Panc1 (cell line): ENCODE data around the gene SEMA3B. TPM values are rescaled to one million over a fixed set of nuclear protein-coding genes. Genes with fewer than 3 reads are reported as not detected.

ENCODE experiments used
- ATAC-seq: fragments of 200-7000 bp; cut with Tn5 transposase; 2 replicates; pipeline ENCODE4 v1.9.1; 2020; ENCODE audit warnings: mild to moderate bottlenecking, moderate library complexity
- BruUV-seq: library from RNA; stranded (reverse); fragments of 400-500 nt; replicated peaks from 2 replicates; lab custom pipeline; 2021; lab: Mats Ljungman, UMichigan
- CTCF ChIA-PET: fragments of 300-600 bp; sonication (Branson Sonifier 250); formaldehyde crosslinking; loops from one replicate; lab custom pipeline; 2022; ENCODE audit warnings: antibody characterized with exemption; lab: Charles Lee
- POLR2A ChIA-PET: fragments of 300-600 bp; sonication (Branson Sonifier 250); formaldehyde crosslinking; loops from one replicate; lab custom pipeline; 2022; ENCODE audit warnings: antibody characterized with exemption; lab: Charles Lee
- DNase-seq: peaks from one replicate; pipeline ENCODE4 v3.0.0-alpha.2; 2010; ENCODE audit warnings: low read depth, low spot score
- H3K27ac ChIP-seq: 2 replicates; pipeline ENCODE4 v1.5.1; 2011; ENCODE audit warnings: mild to moderate bottlenecking, low read length, inconsistent platforms
- H3K27me3 ChIP-seq: fragments of 200-500 bp; sonication (Bioruptor generic); 2 replicates; pipeline ENCODE4 v1.6.0; 2014; ENCODE audit warnings: low read length, inconsistent platforms; ENCODE audit not compliant: control insufficient read depth, insufficient read depth
- H3K36me3 ChIP-seq: fragments of 200-500 bp; sonication (Bioruptor generic); 2 replicates; pipeline ENCODE4 v1.5.1; 2014; ENCODE audit warnings: inconsistent platforms, mild to moderate bottlenecking, low read length, moderate library complexity; ENCODE audit not compliant: control insufficient read depth, insufficient read depth
- H3K4me1 ChIP-seq: 2 replicates; pipeline ENCODE4 v1.5.1; 2011; ENCODE audit warnings: inconsistent platforms, mild to moderate bottlenecking, low read length, moderate library complexity; ENCODE audit not compliant: control insufficient read depth, insufficient read depth
- H3K4me3 ChIP-seq, 2 experiments: 2 replicates each; pipeline ENCODE4 v1.5.1; 2011 to 2012; ENCODE audit warnings: low read depth in 2 of 2, low read length in 2 of 2, mild to moderate bottlenecking in 2 of 2, inconsistent platforms in 1 of 2, moderate library complexity in 1 of 2
- H3K9me3 ChIP-seq: fragments of 200-500 bp; sonication (Bioruptor generic); 2 replicates; pipeline ENCODE4 v1.5.1; 2014; ENCODE audit warnings: low read depth, mild to moderate bottlenecking, inconsistent platforms, low read length, moderate library complexity; ENCODE audit not compliant: control insufficient read depth, insufficient read depth
- CTCF ChIP-seq: fragments of 450-650 bp; IDR thresholded peaks from 2 replicates; pipeline ENCODE4 v1.5.1; 2017; ENCODE audit warnings: mild to moderate bottlenecking
- POLR2AphosphoS5 ChIP-seq: IDR thresholded peaks from 2 replicates; pipeline ENCODE4 v1.6.1; 2012; ENCODE audit warnings: mild to moderate bottlenecking, low read depth, low read length, moderate library complexity
- REST ChIP-seq, 2 experiments: IDR thresholded peaks; 2 replicates each; pipeline ENCODE4 v1.6.1; 2011 to 2012; ENCODE audit warnings: low read depth in 2 of 2, control low read depth in 1 of 2, low read length in 1 of 2, mild to moderate bottlenecking in 1 of 2, moderate library complexity in 1 of 2; ENCODE audit not compliant: insufficient read depth in 1 of 2
- SIN3A ChIP-seq: IDR thresholded peaks from 2 replicates; pipeline ENCODE4 v1.6.1; 2012; ENCODE audit warnings: low read depth, mild to moderate bottlenecking, low read length, moderate library complexity, borderline replicate concordance; ENCODE audit not compliant: insufficient read depth
- TCF7L2 ChIP-seq: IDR thresholded peaks from 2 replicates; pipeline ENCODE4 v1.6.1; 2011; ENCODE audit warnings: mild to moderate bottlenecking, low read depth, low read length, inconsistent platforms
- in situ Hi-C: cut with HindIII; loops from 2 replicates; pipeline ENCODE4 v1.10.0; 2016; ENCODE audit warnings: low sequenced_read_pairs, low pct_unique_long_range_greater_than_20kb
- intact Hi-C: fragments of 100-400 bp; cut with micrococcal nuclease; formaldehyde crosslinking; loops from one replicate; pipeline ENCODE4 v1.10.0; 2022; ENCODE audit not compliant: unreplicated experiment
- total RNA-seq: library from RNA; stranded (reverse); gene quantifications from one replicate; pipeline ENCODE4 v1.2.1, GENCODE V29; 2021; ENCODE audit not compliant: unreplicated experiment

The SEMA3B gene
- total RNA-seq, 1 experiment from 2014 or later: 1.4 TPM

- ChIA-PET CTCF (no interaction called here), POLR2A (no interaction called here)
- Histone ChIP-seq H3K9me3 (no peaks in the 10 kb centered on the region), H3K27me3 (no peaks in the 10 kb centered on the region), H3K4me3 (no peak overlapping the region), H3K27ac (no peak overlapping the region), H3K36me3 (no peaks in the 10 kb centered on the region; the same call in 1 of the 2 replicates), H3K4me1 (peaks cover 54% of the 10 kb centered on the region)
- BruUV-seq: no TSS peak
- intact Hi-C loops (no loop called here), in situ Hi-C loops (no loop called here)
- ATAC-seq (no peak), DNase-seq (no peak)
- no peak for TF ChIP-seq POLR2AphosphoS5
- no peak for TF ChIP-seq CTCF
These were observed 27.1 kb upstream of the SEMA3B start for GRCh38 chr3:50241713-50242380.

- H3K27me3 ChIP-seq: no peaks in the 10 kb centered on the region
- H3K4me1 ChIP-seq: peaks cover 58% of the 10 kb centered on the region
- TF ChIP-seq REST (IDR thresholded peaks at IDR 0.05; ENCODE audit: insufficient read depth in 1 of 2, low read depth in 2 of 2, low read length in 1 of 2) (no peak), TCF7L2 (no peak), POLR2AphosphoS5 (no peak), SIN3A (no peak), CTCF (no peak)
- H3K9me3 ChIP-seq: no peaks in the 10 kb centered on the region
- DNase-seq (no peak), ATAC-seq (no peak)
- in situ Hi-C loops (no loop called here), intact Hi-C loops (no loop called here)
- ChIA-PET POLR2A (interaction anchor here (0.7 kb wide), 1 partner anchor 8 kb away, joined by 3 read pairs; no protein-coding TSS in a partner anchor), CTCF (interaction anchor here (1.4 kb wide), 1 partner anchor 18 kb away, joined by 3 read pairs; no protein-coding TSS in a partner anchor)
- H3K4me3 ChIP-seq: no peak overlapping the region
- no peaks in the 10 kb centered on the region for H3K36me3 ChIP-seq
- no peak overlapping the region for H3K27ac ChIP-seq
- no TSS peak for BruUV-seq
These were observed 26.6 kb upstream of the SEMA3B start for GRCh38 chr3:50242381-50242770.
